PC-3 (cell line): ENCODE measurements around the gene CRISP2. TPM values are rescaled to one million over a fixed set of nuclear protein-coding genes. Genes with fewer than 3 reads are reported as not detected.
"Not testable (repeated sequence)": the region's sequence is repeated elsewhere in the genome, so short reads cannot be mapped to it uniquely, and the experiment has no call there.

ENCODE experiments used
- ATAC-seq: fragments of 200-7000 bp; cut with Tn5 transposase; 2 replicates; pipeline ENCODE4 v1.9.1; 2020; ENCODE audit warnings: mild to moderate bottlenecking, moderate library complexity
- BruUV-seq: library from RNA; stranded (reverse); fragments of 400-500 nt; replicated peaks from 2 replicates; lab custom pipeline; 2021; lab: Mats Ljungman, UMichigan
- CTCF ChIA-PET: fragments of 300-600 bp; sonication (Branson Sonifier 250); formaldehyde crosslinking; loops from one replicate; lab custom pipeline; 2022; ENCODE audit warnings: antibody characterized with exemption; lab: Charles Lee
- POLR2A ChIA-PET: fragments of 300-600 bp; sonication (Branson Sonifier 250); formaldehyde crosslinking; loops from one replicate; lab custom pipeline; 2022; ENCODE audit warnings: antibody characterized with exemption; ENCODE audit not compliant: unreplicated experiment; lab: Charles Lee
- DNase-seq: peaks from one replicate; pipeline ENCODE4 v3.0.0-alpha.2; 2015
- H2AFZ ChIP-seq: fragments of 300-600 bp; sonication (generic); 2 replicates; pipeline ENCODE4 v1.6.0; 2016; ENCODE audit warnings: antibody characterized with exemption, low read length
- H3F3A ChIP-seq: fragments of 300-600 bp; sonication (generic); one replicate; pipeline ENCODE4 v1.6.0; 2017; ENCODE audit warnings: antibody characterized with exemption, low read length, control low read depth, mild to moderate bottlenecking; ENCODE audit not compliant: unreplicated experiment
- H3K27ac ChIP-seq: fragments of 300-600 bp; sonication (generic); 2 replicates; pipeline ENCODE4 v1.5.1; 2016; ENCODE audit warnings: mild to moderate bottlenecking, low read length
- H3K27me3 ChIP-seq: fragments of 300-600 bp; sonication (generic); 2 replicates; pipeline ENCODE4 v1.6.1; 2016; ENCODE audit warnings: low read length, mixed read lengths
- H3K36me3 ChIP-seq: fragments of 300-600 bp; sonication (generic); 2 replicates; pipeline ENCODE4 v1.6.1; 2016; ENCODE audit warnings: low read depth, mixed run types, low read length, mixed read lengths
- H3K4me1 ChIP-seq: fragments of 300-600 bp; sonication (generic); 2 replicates; pipeline ENCODE4 v1.5.1; 2016; ENCODE audit warnings: low read length; ENCODE audit not compliant: insufficient read depth
- H3K4me2 ChIP-seq: fragments of 300-600 bp; sonication (generic); 2 replicates; pipeline ENCODE4 v1.6.0; 2016; ENCODE audit warnings: low read length
- H3K4me3 ChIP-seq: fragments of 300-600 bp; sonication (generic); 2 replicates; pipeline ENCODE4 v1.5.1; 2016; ENCODE audit warnings: mild to moderate bottlenecking, low read length, mixed read lengths
- H3K79me2 ChIP-seq: fragments of 300-600 bp; sonication (generic); 2 replicates; pipeline ENCODE4 v1.6.1; 2017; ENCODE audit warnings: low read length, mixed read lengths
- H3K9ac ChIP-seq: fragments of 300-600 bp; sonication (generic); 2 replicates; pipeline ENCODE4 v1.6.0; 2016; ENCODE audit warnings: mild to moderate bottlenecking, low read length
- H3K9me2 ChIP-seq: fragments of 300-600 bp; sonication (generic); replicated peaks from 2 replicates; pipeline ENCODE4 v1.6.1; 2016; ENCODE audit warnings: mixed run types, low read length, mixed read lengths
- H3K9me3 ChIP-seq: fragments of 300-600 bp; sonication (generic); 2 replicates; pipeline ENCODE4 v1.6.1; 2016; ENCODE audit warnings: low read length, mixed read lengths
- H4K20me1 ChIP-seq: fragments of 300-600 bp; sonication (generic); 2 replicates; pipeline ENCODE4 v1.6.1; 2016; ENCODE audit warnings: low read length, mixed read lengths
- EZH2 ChIP-seq: fragments of 300-600 bp; sonication (generic); IDR thresholded peaks from one replicate; pipeline ENCODE4 v1.6.1; 2017; ENCODE audit warnings: antibody characterized with exemption, mild to moderate bottlenecking, low read length; ENCODE audit not compliant: unreplicated experiment
- EZH2phosphoT487 ChIP-seq: fragments of 300-600 bp; sonication (generic); IDR thresholded peaks from 2 replicates; pipeline ENCODE4 v1.6.1; 2018; ENCODE audit warnings: mild to moderate bottlenecking, antibody characterized with exemption, low read length, borderline replicate concordance
- intact Hi-C: fragments of 100-400 bp; cut with micrococcal nuclease; formaldehyde crosslinking; loops from 2 replicates; pipeline ENCODE4 v1.9.0; 2023
- total RNA-seq: library from RNA; depleted of rRNA; stranded (reverse); fragments of >200 nt; gene quantifications from 2 replicates; pipeline ENCODE4 v1.2.3, GENCODE V29; 2014
- TF ChIP-seq, protein P1 (sequence below): fragments of 300-600 bp; sonication (generic); conservative IDR thresholded peaks from 2 replicates; pipeline ENCODE4 v1.5.1; 2017; ENCODE audit warnings: antibody characterized with exemption, low read depth, mild to moderate bottlenecking, low read length

Gene CRISP2
- total RNA-seq, 1 experiment from 2014 or later = not detected

DNA sequence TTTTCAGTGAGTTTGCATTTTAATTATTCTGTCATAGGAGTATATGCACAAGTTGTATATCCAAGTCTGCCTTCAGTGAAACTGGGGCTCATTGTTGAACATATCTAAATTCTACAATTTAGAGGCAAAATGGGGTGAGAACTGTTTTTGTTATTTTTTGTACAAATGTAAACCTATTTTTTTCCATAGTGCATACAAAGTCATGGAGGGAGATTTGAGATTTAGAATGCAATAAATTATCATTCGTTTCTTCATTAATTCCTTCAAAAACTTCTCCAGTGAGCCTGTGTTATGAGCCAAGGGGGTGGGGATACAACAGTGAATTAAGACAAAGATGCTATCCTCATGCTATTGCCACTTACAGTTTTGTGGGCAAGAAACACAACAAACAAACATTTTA, 46.9 kb downstream of the CRISP2 start:
- H3F3A ChIP-seq = peaks cover 6% of the 10 kb centered on the region
- H4K20me1 ChIP-seq = no peaks in the 10 kb centered on the region
- BruUV-seq = no TSS peak
- no peaks in the 10 kb centered on the region for H3K9me2 ChIP-seq
- H3K27me3 ChIP-seq = no peaks in the 10 kb centered on the region
- no peak overlapping the region for H3K9ac ChIP-seq
- intact Hi-C loops = no loop called here
- no peaks in the 10 kb centered on the region for H3K36me3 ChIP-seq
- no peak overlapping the region for H2AFZ ChIP-seq
- H3K4me3 ChIP-seq = no peak overlapping the region
- no peak overlapping the region for H3K27ac ChIP-seq
- H3K4me2 ChIP-seq = no peak overlapping the region
- TF ChIP-seq, protein P1, sequence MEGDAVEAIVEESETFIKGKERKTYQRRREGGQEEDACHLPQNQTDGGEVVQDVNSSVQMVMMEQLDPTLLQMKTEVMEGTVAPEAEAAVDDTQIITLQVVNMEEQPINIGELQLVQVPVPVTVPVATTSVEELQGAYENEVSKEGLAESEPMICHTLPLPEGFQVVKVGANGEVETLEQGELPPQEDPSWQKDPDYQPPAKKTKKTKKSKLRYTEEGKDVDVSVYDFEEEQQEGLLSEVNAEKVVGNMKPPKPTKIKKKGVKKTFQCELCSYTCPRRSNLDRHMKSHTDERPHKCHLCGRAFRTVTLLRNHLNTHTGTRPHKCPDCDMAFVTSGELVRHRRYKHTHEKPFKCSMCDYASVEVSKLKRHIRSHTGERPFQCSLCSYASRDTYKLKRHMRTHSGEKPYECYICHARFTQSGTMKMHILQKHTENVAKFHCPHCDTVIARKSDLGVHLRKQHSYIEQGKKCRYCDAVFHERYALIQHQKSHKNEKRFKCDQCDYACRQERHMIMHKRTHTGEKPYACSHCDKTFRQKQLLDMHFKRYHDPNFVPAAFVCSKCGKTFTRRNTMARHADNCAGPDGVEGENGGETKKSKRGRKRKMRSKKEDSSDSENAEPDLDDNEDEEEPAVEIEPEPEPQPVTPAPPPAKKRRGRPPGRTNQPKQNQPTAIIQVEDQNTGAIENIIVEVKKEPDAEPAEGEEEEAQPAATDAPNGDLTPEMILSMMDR = no peak
- TF ChIP-seq EZH2 = no peak
- TF ChIP-seq EZH2phosphoT487 = no peak
- ChIA-PET POLR2A (no interaction called here), CTCF (no interaction called here)
- peaks cover 25% of the 10 kb centered on the region for H3K4me1 ChIP-seq
- DNase-seq (no peak), ATAC-seq (no peak)
- no peaks in the 10 kb centered on the region for H3K79me2 ChIP-seq
- no peaks in the 10 kb centered on the region for H3K9me3 ChIP-seq

DNA sequence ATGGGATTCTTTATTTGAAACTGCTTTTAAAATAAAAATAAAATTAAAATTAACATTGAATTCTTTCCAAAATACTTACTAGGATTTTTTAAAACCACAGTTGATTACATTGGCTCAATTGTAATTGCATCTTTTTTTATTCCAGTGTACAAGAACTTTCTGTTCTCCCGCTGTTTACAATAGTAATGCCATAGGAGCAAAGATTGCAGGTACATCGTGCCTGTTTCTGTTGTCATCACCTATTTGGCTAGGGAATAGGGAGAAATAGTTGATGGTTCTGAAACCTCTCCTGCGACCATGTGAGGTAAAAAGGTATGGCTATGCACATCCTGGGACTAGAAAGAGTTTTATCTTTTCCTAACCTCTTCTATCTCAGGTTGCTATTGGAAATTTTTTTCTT, 48.5 kb downstream of the CRISP2 start:
- intact Hi-C loops = no loop called here
- H3K9me3 ChIP-seq = no peaks in the 10 kb centered on the region
- peaks cover 25% of the 10 kb centered on the region for H3K4me1 ChIP-seq
- peaks cover 6% of the 10 kb centered on the region for H3F3A ChIP-seq
- no peaks in the 10 kb centered on the region for H3K79me2 ChIP-seq
- no peak overlapping the region for H3K9ac ChIP-seq
- H3K9me2 ChIP-seq = no peaks in the 10 kb centered on the region
- no peaks in the 10 kb centered on the region for H3K27me3 ChIP-seq
- no peak overlapping the region for H2AFZ ChIP-seq
- DNase-seq (no peak), ATAC-seq (no peak)
- H3K27ac ChIP-seq = no peak overlapping the region
- CTCF ChIA-PET = no interaction called here
- no peaks in the 10 kb centered on the region for H4K20me1 ChIP-seq
- POLR2A ChIA-PET = no interaction called here
- H3K36me3 ChIP-seq = no peaks in the 10 kb centered on the region
- no peak overlapping the region for H3K4me2 ChIP-seq
- no peak overlapping the region for H3K4me3 ChIP-seq
- TF ChIP-seq EZH2 = no peak
- no TSS peak for BruUV-seq

DNA sequence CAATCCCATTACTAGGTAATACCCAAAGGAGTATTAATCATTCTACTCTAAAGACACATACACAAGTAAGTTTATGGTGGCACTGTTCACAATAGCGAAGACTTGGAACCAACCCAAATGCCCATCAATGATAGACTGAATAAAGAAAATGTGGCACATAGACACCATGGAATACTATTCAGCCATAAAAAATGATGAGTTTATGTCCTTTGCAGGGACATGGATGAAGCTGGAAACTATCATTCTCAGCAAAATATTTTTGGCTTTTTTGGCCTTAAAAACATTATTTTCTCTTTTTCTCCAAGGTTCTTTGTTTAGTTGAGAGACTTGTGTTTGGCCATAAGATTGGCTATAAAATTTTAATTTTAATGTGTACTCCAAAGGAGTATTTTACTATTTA, 49.3 kb downstream of the CRISP2 start:
- CTCF ChIA-PET, H3K79me2 ChIP-seq, H3F3A ChIP-seq, H3K27me3 ChIP-seq, POLR2A ChIA-PET, H3K27ac ChIP-seq, H3K4me2 ChIP-seq, H4K20me1 ChIP-seq, H3K9me3 ChIP-seq, H3K4me3 ChIP-seq, ATAC-seq, H3K36me3 ChIP-seq, intact Hi-C loops, H3K9me2 ChIP-seq, DNase-seq, BruUV-seq, H2AFZ ChIP-seq, H3K9ac ChIP-seq: not testable (repeated sequence)
- peaks cover 24% of the 10 kb centered on the region for H3K4me1 ChIP-seq

DNA sequence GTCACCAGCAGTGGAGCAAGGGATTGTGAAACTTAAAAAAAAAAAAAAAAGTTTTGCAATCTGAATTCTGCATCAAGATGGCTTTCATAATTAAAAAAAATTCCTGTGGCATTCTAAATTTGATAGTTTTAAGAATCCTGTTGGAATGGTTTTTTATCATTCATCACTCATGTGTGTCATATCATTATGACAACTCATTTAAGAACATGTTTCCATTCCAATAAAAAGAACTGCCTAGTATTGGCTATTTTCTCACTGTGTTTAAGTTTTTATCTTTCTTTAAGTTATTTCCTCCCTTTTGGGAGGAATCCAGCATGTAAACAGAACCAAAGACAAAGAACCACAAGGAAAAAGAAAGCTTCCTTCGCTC, 50.5 kb downstream of the CRISP2 start:
- no peaks in the 10 kb centered on the region for H3K9me2 ChIP-seq
- H3K4me2 ChIP-seq = no peak overlapping the region
- peaks cover 5% of the 10 kb centered on the region for H3F3A ChIP-seq
- peaks cover 12% of the 10 kb centered on the region for H3K4me1 ChIP-seq
- H4K20me1 ChIP-seq = no peaks in the 10 kb centered on the region
- H3K9me3 ChIP-seq = no peaks in the 10 kb centered on the region
- ATAC-seq (peak; percentile 48; the same call in 1 of the 2 replicates), DNase-seq (peak; percentile 8)
- H3K27me3 ChIP-seq = no peaks in the 10 kb centered on the region
- BruUV-seq = no TSS peak
- no peaks in the 10 kb centered on the region for H3K36me3 ChIP-seq
- H3K27ac ChIP-seq = no peak overlapping the region
- ChIA-PET POLR2A (no interaction called here), CTCF (no interaction called here)
- TF ChIP-seq, protein P1 = no peak
- TF ChIP-seq EZH2phosphoT487 = no peak
- no peak for TF ChIP-seq EZH2
- no peak overlapping the region for H3K9ac ChIP-seq
- intact Hi-C loops = no loop called here
- no peaks in the 10 kb centered on the region for H3K79me2 ChIP-seq
- H2AFZ ChIP-seq = no peak overlapping the region
- no peak overlapping the region for H3K4me3 ChIP-seq
